Ishikawa (cell line): Measurements from ENCODE around the gene ATG5.

Experiments used
- CEBPB ChIP-seq: IDR thresholded peaks from 2 replicates; pipeline ENCODE4 v1.6.1; 2012
- CREB1 ChIP-seq: IDR thresholded peaks from 2 replicates; pipeline ENCODE4 v1.6.1; 2012; ENCODE audit warnings: low read depth
- EGR1 ChIP-seq: IDR thresholded peaks from 2 replicates; pipeline ENCODE4 v1.6.1; 2012
- EP300 ChIP-seq: IDR thresholded peaks from 2 replicates; pipeline ENCODE4 v1.6.1; 2012; ENCODE audit warnings: borderline replicate concordance
- FOXM1 ChIP-seq: IDR thresholded peaks from 2 replicates; pipeline ENCODE4 v1.6.1; 2012; ENCODE audit warnings: low read depth, borderline replicate concordance
- MAX ChIP-seq: IDR thresholded peaks from 2 replicates; pipeline ENCODE4 v1.6.1; 2012
- NFIC ChIP-seq: IDR thresholded peaks from 2 replicates; pipeline ENCODE4 v1.6.1; 2012
- RAD21 ChIP-seq: IDR thresholded peaks from 2 replicates; pipeline ENCODE4 v1.6.1; 2012; ENCODE audit warnings: low read depth
- TAF1 ChIP-seq: IDR thresholded peaks from 2 replicates; pipeline ENCODE4 v1.6.1; 2012; ENCODE audit warnings: low read depth, mild to moderate bottlenecking
- TCF12 ChIP-seq: IDR thresholded peaks from 2 replicates; pipeline ENCODE4 v1.6.1; 2012; ENCODE audit warnings: low read depth
- TEAD4 ChIP-seq: IDR thresholded peaks from 2 replicates; pipeline ENCODE4 v1.6.1; 2012
- YY1 ChIP-seq: IDR thresholded peaks from 2 replicates; pipeline ENCODE4 v1.6.1; 2012; ENCODE audit warnings: low read depth
- ZBTB7A ChIP-seq: IDR thresholded peaks from 2 replicates; pipeline ENCODE4 v1.6.1; 2012; ENCODE audit warnings: low read depth
- TF ChIP-seq, protein P1 (sequence below): IDR thresholded peaks from 2 replicates; pipeline ENCODE4 v1.6.1; 2012
- TF ChIP-seq, protein P2 (sequence below): IDR thresholded peaks from 2 replicates; pipeline ENCODE4 v1.6.1; 2012; ENCODE audit warnings: low read depth, mild to moderate bottlenecking

The ATG5 gene

GRCh38 chr6:106281088-106281487, 44.5 kb downstream of the ATG5 start:
- TF ChIP-seq TEAD4 (no peak), MAX (no peak), TAF1 (no peak), FOXM1 (no peak), RAD21 (no peak), EGR1 (no peak), YY1 (no peak), CREB1 (no peak), ZBTB7A (no peak), NFIC (no peak), TCF12 (no peak)
- TF ChIP-seq, protein P1, sequence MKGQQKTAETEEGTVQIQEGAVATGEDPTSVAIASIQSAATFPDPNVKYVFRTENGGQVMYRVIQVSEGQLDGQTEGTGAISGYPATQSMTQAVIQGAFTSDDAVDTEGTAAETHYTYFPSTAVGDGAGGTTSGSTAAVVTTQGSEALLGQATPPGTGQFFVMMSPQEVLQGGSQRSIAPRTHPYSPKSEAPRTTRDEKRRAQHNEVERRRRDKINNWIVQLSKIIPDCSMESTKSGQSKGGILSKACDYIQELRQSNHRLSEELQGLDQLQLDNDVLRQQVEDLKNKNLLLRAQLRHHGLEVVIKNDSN, result no peak
- TF ChIP-seq, protein P2, sequence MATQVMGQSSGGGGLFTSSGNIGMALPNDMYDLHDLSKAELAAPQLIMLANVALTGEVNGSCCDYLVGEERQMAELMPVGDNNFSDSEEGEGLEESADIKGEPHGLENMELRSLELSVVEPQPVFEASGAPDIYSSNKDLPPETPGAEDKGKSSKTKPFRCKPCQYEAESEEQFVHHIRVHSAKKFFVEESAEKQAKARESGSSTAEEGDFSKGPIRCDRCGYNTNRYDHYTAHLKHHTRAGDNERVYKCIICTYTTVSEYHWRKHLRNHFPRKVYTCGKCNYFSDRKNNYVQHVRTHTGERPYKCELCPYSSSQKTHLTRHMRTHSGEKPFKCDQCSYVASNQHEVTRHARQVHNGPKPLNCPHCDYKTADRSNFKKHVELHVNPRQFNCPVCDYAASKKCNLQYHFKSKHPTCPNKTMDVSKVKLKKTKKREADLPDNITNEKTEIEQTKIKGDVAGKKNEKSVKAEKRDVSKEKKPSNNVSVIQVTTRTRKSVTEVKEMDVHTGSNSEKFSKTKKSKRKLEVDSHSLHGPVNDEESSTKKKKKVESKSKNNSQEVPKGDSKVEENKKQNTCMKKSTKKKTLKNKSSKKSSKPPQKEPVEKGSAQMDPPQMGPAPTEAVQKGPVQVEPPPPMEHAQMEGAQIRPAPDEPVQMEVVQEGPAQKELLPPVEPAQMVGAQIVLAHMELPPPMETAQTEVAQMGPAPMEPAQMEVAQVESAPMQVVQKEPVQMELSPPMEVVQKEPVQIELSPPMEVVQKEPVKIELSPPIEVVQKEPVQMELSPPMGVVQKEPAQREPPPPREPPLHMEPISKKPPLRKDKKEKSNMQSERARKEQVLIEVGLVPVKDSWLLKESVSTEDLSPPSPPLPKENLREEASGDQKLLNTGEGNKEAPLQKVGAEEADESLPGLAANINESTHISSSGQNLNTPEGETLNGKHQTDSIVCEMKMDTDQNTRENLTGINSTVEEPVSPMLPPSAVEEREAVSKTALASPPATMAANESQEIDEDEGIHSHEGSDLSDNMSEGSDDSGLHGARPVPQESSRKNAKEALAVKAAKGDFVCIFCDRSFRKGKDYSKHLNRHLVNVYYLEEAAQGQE, result no peak

DNA sequence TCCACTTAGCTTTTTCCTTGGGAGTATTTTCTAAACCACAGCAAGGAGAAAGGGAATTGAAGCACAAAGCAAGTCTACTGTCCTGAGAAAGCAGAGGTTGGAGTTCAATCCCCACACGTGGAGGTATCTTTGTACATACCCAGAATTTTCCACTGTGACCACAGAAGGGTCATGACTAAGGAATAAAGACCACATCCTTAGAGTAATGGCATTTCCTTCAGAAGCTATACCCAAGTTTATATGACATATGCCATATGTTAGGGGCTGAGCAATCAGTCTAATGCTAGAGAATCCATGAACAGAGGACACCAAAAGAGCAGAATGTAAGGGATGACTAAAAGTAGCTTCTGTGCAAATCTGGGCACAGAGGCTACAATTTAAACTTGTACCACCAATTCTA, 46.4 kb downstream of the ATG5 start:
- TF ChIP-seq NFIC (no peak), TAF1 (no peak), YY1 (no peak), TCF12 (no peak), RAD21 (no peak), EP300 (no peak), TEAD4 (no peak), CEBPB (no peak), MAX (no peak), FOXM1 (no peak), EGR1 (no peak), CREB1 (no peak), ZBTB7A (no peak)
- TF ChIP-seq, protein P1, result no peak
- TF ChIP-seq, protein P2, result no peak

DNA sequence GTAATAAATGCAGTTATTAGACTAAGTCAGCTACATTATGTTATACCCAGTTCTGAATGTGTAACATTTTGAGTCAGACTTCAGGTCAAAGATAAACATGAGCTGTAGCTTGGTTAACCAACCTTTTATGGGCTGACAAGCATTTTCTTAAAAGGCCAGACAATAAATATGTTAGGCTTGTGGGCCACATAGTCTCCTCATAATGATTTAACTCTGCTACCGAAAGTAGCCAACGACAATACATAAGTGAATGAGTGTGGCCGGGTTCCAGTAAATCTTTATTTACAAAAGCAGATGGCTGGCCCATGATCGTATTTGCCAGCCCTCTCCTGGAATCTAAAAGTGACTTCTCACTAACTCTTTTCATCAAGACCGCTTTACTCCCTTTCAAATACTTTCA, 49.9 kb downstream of the ATG5 start:
- TF ChIP-seq, protein P2, result no peak
- no peak for TF ChIP-seq CREB1
- TF ChIP-seq CEBPB, result no peak
- TF ChIP-seq MAX, result no peak
- TF ChIP-seq, protein P1, result no peak
- no peak for TF ChIP-seq ZBTB7A
- TF ChIP-seq EP300, result no peak
- TF ChIP-seq FOXM1, result no peak

DNA sequence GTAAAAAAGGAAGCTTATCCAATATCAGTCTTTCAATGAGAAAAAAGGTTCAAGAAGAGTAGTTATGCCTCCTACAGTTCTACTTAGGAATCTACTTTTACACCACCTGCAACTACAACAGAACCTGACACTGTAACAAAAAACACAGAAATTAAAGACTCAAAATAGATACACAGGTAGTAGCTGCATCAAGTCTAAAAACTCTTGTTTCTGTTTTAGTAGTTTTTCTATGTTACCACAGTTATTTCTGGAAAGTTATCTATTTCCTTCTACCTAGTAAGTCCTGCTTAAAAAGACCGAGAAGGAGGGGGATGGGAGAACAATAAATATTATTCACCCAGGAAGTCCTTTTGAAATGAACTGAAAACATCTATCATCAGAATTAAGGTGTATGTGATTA, 52.5 kb downstream of the ATG5 start:
- TF ChIP-seq TAF1, result no peak
